RWPE1 (cell line): ENCODE measurements around the gene HRH4.

Experiments
- CTCF ChIA-PET: fragments of 350-600 bp; sonication (Branson Sonifier 250); formaldehyde crosslinking; extraction: SDS; loops from one replicate; lab custom pipeline; 2021; lab: Yijun Ruan, JAX
- POLR2A ChIA-PET: fragments of 400-600 bp; formaldehyde crosslinking; extraction: SDS; loops from one replicate; lab custom pipeline; 2020; ENCODE audit warnings: antibody characterized with exemption; ENCODE audit not compliant: low non-redundant PET; lab: Yijun Ruan, JAX
- DNase-seq: peaks from one replicate; pipeline ENCODE4 v3.0.0; 2012; ENCODE audit warnings: low spot score
- H3K27ac ChIP-seq: fragments of 450-650 bp; 2 replicates; pipeline ENCODE4 v1.5.1; 2017
- TF ChIP-seq, protein P1 (sequence below): fragments of 450-650 bp; conservative IDR thresholded peaks from 2 replicates; pipeline ENCODE4 v1.5.1; 2017; ENCODE audit warnings: low read depth, mild to moderate bottlenecking

The HRH4 gene

DNA sequence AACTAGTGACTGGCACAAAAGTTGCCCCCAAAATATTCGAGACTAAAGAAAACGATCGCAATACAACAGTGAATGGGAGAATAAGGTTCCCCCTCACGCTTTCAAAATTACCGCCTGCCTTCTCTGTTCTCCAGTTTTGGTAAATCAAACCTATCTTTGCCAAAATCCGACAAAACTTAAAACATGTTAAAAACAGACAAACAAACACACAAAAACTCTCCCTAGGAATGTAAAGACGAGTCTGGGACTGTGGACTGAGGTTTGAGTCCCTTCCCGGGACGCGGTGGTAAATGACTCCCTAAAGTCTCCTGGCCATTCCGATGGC is 34.4 kb upstream of the HRH4 start:
- POLR2A ChIA-PET = interaction anchor here (0.6 kb wide), 1 partner anchor 28 kb away, joined by 3 read pairs; the partner anchor contains the start of gene OSBPL1A
- DNase-seq = no peak
- CTCF ChIA-PET = no interaction called here

DNA sequence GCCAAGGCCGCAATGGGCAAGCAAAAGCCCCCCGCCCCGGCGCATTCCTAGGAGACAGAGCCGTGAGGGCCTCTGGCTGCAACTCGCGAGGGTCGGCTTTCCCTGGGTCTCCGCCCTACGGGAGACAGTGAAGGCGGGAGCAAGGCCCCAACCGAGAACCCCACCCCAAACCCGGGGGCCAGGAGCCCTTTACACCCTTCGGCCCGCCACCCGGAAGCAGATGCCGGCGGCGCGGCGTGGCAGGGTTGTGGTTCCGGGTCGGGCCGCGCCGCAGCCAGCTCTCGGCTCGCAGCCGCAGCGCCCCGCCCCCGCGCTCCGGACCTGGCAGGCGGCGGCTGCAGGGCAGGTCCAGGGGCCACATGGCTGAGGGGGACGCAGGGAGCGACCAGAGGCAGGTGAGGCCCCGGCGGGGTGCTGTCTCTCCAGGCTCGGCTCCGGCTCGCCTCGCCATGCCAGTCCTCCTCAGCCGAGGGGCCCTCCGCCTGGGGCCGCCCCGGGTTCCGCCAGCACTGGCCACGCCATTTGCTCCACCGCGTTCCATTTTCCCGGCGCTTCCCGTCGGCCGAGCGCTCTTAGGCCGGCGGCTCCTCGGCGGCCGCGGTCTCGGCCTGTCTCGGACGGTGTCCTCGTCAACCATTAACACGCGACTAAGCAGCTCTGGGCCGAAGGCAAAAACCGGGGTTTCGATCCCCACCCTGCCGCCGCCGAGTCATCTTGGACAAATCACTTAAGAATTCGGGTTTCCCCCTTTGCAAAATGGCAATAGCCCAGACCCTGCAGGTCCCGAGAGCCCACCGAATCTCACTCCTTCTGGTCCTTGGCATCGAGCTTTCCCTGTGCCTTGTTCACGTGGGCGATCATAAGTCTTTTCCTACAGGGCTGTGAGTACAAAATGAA is 33.8 kb upstream of the HRH4 start, which contains the start of gene IMPACT:
Gene IMPACT (plus strand): TSS at position 273 of the 897 bp plus-strand sequence. CDS start 87 bp downstream, at position 360.
- ChIA-PET POLR2A (interaction anchor here (0.6 kb wide), 1 partner anchor 29 kb away, joined by 3 read pairs; the partner anchor contains the start of gene OSBPL1A), CTCF (no interaction called here)
- TF ChIP-seq, protein P1, sequence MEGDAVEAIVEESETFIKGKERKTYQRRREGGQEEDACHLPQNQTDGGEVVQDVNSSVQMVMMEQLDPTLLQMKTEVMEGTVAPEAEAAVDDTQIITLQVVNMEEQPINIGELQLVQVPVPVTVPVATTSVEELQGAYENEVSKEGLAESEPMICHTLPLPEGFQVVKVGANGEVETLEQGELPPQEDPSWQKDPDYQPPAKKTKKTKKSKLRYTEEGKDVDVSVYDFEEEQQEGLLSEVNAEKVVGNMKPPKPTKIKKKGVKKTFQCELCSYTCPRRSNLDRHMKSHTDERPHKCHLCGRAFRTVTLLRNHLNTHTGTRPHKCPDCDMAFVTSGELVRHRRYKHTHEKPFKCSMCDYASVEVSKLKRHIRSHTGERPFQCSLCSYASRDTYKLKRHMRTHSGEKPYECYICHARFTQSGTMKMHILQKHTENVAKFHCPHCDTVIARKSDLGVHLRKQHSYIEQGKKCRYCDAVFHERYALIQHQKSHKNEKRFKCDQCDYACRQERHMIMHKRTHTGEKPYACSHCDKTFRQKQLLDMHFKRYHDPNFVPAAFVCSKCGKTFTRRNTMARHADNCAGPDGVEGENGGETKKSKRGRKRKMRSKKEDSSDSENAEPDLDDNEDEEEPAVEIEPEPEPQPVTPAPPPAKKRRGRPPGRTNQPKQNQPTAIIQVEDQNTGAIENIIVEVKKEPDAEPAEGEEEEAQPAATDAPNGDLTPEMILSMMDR = no peak
- H3K27ac ChIP-seq = peak within 1 kb of the TSS; percentile 85
- peak; percentile 86 for DNase-seq

More for the DNA sequence above, 34.4 kb upstream of the HRH4 start:
- peak overlapping the region; percentile 85 for H3K27ac ChIP-seq
- TF ChIP-seq, protein P1 = no peak

DNA sequence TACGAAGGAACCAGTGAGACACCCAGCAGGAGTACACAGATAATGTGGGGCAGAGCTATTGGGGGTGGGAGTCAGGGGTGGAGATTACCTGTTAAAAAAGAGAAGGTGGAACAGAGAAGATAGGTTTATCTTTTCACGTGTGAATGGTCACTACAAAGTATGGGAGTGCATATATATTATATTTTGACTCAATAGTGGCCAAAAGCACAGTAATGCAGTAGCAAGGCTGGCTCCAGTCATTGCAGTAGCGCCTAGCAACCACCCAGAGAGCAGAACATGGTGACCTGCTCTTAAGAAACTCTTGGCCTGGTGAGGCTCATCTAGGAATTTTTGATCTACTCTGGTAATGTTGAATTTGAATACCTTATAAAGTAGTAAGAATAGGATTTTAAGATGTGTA is 33.0 kb upstream of the HRH4 start:
- H3K27ac ChIP-seq = no peak overlapping the region
- ChIA-PET CTCF (no interaction called here), POLR2A (no interaction called here)
- peak; percentile 4 for DNase-seq
- TF ChIP-seq, protein P1 = no peak

DNA sequence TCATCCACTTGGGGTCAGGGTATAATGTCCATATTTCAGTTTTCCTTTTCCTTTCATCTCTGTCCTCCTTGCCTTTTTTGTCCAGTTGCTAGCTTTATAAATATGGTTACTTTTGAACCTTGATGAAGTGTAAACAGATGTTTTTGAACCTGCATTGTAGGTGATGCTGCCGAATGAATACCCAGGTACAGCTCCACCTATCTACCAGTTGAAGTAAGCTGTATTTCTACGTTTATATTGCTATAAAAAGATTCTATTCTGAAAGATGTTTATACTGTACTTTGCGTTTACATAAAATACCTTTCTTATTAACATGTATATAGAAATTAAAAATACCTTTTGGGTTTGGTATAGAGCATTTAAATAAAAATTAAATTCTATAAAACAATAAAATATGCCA is 31.7 kb upstream of the HRH4 start:
- TF ChIP-seq, protein P1 = 0 out of 2 replicates have a peak, but pooled peaks have one; percentile 11
- ChIA-PET CTCF (interaction anchor here (0.7 kb wide), 1 partner anchor 11 kb away, joined by 3 read pairs; no protein-coding TSS in a partner anchor), POLR2A (no interaction called here)
- no peak for DNase-seq
- no peak overlapping the region for H3K27ac ChIP-seq

DNA sequence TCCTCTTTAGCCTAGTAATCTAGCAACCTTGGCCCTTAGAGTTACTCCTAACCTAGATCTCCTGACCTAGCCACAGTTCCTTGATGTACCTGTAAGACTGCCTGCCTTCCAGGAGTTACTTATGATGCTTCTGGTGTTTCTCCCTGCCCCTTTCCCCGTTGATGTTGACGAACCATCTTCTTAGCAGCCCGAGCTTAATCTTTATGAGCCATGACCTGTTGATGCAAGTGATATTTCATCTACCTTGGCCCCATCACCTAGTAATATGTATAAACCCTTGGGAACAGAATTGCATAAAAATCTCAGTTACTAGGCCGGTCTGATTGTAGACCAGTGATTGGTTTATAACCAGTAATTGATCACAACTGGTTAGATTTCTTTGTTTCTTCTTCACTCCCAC is 31.2 kb upstream of the HRH4 start:
- TF ChIP-seq, protein P1 = no peak
- CTCF ChIA-PET = interaction anchor here (0.7 kb wide), 1 partner anchor 12 kb away, joined by 3 read pairs; no protein-coding TSS in a partner anchor
- no peak overlapping the region for H3K27ac ChIP-seq
- no peak for DNase-seq
- POLR2A ChIA-PET = no interaction called here

DNA sequence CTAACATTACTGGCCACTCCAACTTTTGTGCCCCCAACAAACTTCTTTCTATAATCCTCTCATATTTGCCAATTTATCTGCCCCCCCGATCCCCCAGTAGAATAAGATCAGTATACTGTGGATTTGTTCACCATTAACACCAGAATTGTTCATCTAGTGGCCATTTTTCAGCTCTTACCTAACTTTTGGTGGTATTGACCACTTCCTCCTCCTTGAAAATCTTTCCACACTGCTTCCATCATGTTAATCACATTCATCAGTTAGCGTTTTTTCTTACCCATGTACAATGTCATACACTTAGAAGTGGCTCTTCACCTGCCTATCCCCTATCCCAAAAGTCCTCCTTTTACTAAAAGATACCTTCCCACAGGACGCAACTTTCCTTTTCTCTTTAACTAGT is 27.8 kb upstream of the HRH4 start:
- TF ChIP-seq, protein P1 = no peak
- POLR2A ChIA-PET = no interaction called here
- H3K27ac ChIP-seq = no peak overlapping the region

More for the DNA sequence above, 27.8 kb upstream of the HRH4 start:
- DNase-seq = no peak
- CTCF ChIA-PET = no interaction called here
